Vagina (tissue), 2 donors: ENCODE results near the gene ESYT1. TPM values are rescaled to one million over a fixed set of nuclear protein-coding genes. Genes with fewer than 3 reads are reported as not detected.

Source experiments
- DNase-seq, 2 donors: peaks; one replicate each; pipeline ENCODE4 v3.0.0-alpha.2; 2017; ENCODE audit errors: extremely low spot score in 2 of 2
- H3K27ac ChIP-seq: fragments of 200-600 bp; sonication (generic); one replicate; pipeline ENCODE4 v1.5.1; 2019
- H3K27me3 ChIP-seq: fragments of 200-600 bp; sonication (generic); one replicate; pipeline ENCODE4 v1.5.1; 2019
- H3K36me3 ChIP-seq, 2 donors: fragments of 200-600 bp; sonication (generic); one replicate each; pipeline ENCODE4 v1.5.1; 2017 to 2019
- H3K4me1 ChIP-seq: fragments of 200-600 bp; sonication (generic); one replicate; pipeline ENCODE4 v1.5.1; 2019
- H3K4me3 ChIP-seq, 2 donors: fragments of 200-600 bp; sonication (generic); 1 replicate in 1 of 2; 2 replicates in 1 of 2; pipeline ENCODE4 v1.5.1; 2016 to 2019
- H3K9me3 ChIP-seq: fragments of 200-600 bp; sonication (generic); one replicate; pipeline ENCODE4 v1.5.1; 2019
- POLR2A ChIP-seq, 2 donors: fragments of 450-650 bp; IDR thresholded peaks; one replicate each; pipeline ENCODE4 v1.6.1; 2017; ENCODE audit warnings: antibody characterized with exemption in 2 of 2, mild to moderate bottlenecking in 2 of 2, moderate library complexity in 2 of 2
- POLR2AphosphoS5 ChIP-seq, 2 donors: sonication (generic); formaldehyde crosslinking; IDR thresholded peaks; one replicate each; pipeline ENCODE4 v1.9.0; 2017; ENCODE audit warnings: antibody characterized with exemption in 2 of 2, mild to moderate bottlenecking in 2 of 2, low read depth in 1 of 2; ENCODE audit not compliant: insufficient read depth in 1 of 2
- intact Hi-C: fragments of 100-400 bp; cut with DNase I; formaldehyde crosslinking; loops from one replicate; pipeline ENCODE4 v1.15.1; 2023
- total RNA-seq: library from RNA; depleted of rRNA; stranded (reverse); fragments of >200 nt; gene quantifications from one replicate; pipeline ENCODE4 v1.2.3, GENCODE V29; 2016
- TF ChIP-seq, protein P1 (sequence below), 3 experiments: fragments of 450-650 bp in 2 of 3; fragments of 200-600 bp in 1 of 3; sonication (generic) in 1 of 3; IDR thresholded peaks; one replicate each; pipeline ENCODE4 v1.5.1; 2017 to 2019; ENCODE audit warnings: antibody characterized with exemption in 3 of 3, mild to moderate bottlenecking in 2 of 3, moderate library complexity in 2 of 3

The ESYT1 gene
- total RNA-seq, 1 donor from 2014 or later: 140 TPM

DNA sequence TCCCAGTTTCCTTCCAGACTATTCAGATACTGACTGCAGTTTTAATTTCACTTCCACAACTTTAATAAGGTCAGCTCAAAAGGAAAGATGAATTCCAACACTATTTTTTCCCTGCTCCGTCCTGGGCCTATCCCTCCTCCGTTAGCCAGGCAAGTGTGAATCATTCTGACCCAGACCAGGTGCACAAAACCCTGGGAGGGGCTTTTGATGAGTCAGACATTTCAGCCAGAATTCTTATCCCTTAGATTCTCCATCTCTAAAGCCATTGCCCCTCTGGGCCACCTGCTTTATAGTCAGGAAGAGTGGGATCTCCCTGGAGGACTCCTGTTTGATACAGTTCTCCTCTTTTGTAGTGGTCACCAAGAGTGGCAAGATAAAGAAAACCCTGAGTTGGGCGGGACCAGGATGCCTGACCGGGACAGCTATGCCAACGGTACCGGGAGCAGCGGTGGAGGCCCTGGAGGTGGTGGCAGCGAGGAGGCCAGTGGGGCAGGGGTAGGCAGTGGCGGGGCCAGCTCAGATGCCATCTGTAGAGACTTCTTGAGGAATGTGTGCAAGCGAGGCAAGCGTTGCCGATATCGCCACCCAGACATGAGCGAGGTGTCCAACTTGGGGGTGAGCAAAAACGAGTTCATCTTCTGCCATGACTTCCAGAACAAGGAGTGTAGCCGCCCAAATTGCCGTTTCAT, 7.8 kb upstream of the ESYT1 start:
- no peak overlapping the region for H3K4me3 ChIP-seq
- intact Hi-C loops: loop anchor here (5.0 to 10.0 kb wide), 2 partner anchors 42 to 104 kb away; partner anchors contain the start of genes NABP2 and RNF41
- H3K4me1 ChIP-seq: peaks cover 15% of the 10 kb centered on the region
- TF ChIP-seq POLR2A (IDR thresholded peaks at IDR 0.05) (no peak), POLR2AphosphoS5 (IDR thresholded peaks at IDR 0.05; ENCODE audit: insufficient read depth in 1 of 2, low read depth in 1 of 2) (no peak)
- TF ChIP-seq, protein P1, sequence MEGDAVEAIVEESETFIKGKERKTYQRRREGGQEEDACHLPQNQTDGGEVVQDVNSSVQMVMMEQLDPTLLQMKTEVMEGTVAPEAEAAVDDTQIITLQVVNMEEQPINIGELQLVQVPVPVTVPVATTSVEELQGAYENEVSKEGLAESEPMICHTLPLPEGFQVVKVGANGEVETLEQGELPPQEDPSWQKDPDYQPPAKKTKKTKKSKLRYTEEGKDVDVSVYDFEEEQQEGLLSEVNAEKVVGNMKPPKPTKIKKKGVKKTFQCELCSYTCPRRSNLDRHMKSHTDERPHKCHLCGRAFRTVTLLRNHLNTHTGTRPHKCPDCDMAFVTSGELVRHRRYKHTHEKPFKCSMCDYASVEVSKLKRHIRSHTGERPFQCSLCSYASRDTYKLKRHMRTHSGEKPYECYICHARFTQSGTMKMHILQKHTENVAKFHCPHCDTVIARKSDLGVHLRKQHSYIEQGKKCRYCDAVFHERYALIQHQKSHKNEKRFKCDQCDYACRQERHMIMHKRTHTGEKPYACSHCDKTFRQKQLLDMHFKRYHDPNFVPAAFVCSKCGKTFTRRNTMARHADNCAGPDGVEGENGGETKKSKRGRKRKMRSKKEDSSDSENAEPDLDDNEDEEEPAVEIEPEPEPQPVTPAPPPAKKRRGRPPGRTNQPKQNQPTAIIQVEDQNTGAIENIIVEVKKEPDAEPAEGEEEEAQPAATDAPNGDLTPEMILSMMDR (IDR thresholded peaks at IDR 0.05): no peak
- H3K27ac ChIP-seq: peak overlapping the region; percentile 95
- H3K27me3 ChIP-seq: no peaks in the 10 kb centered on the region
- no peak for DNase-seq
- H3K36me3 ChIP-seq: peaks cover 0 to 13% of the 10 kb centered on the region in 2 donors
- no peaks in the 10 kb centered on the region for H3K9me3 ChIP-seq

DNA sequence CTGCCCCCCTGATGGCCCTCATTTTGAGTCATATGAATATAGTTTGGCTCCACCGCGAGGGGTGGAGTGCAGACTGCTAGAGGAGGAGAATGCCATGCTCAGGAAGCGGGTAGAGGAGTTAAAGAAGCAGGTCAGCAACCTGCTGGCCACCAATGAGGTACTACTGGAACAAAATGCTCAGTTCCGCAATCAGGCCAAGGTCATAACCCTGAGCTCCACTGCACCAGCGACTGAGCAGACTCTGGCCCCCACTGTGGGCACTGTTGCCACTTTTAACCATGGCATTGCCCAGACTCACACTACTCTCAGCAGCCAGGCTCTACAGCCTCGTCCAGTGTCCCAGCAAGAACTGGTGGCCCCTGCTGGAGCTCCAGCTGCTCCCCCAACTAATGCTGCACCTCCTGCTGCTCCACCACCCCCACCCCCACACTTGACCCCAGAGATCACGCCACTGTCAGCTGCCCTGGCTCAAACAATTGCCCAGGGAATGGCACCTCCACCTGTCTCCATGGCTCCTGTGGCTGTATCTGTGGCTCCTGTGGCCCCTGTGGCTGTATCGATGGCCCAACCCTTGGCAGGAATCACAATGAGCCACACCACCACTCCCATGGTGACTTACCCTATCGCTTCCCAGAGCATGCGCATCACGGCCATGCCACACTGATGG, 6.7 kb upstream of the ESYT1 start:
- Histone ChIP-seq H3K4me3 (no peak overlapping the region), H3K4me1 (peaks cover 22% of the 10 kb centered on the region), H3K27ac (peak overlapping the region; percentile 95), H3K9me3 (no peaks in the 10 kb centered on the region), H3K36me3 (peaks cover 0 to 13% of the 10 kb centered on the region in 2 donors), H3K27me3 (no peaks in the 10 kb centered on the region)
- TF ChIP-seq POLR2AphosphoS5 (IDR thresholded peaks at IDR 0.05; ENCODE audit: insufficient read depth in 1 of 2, low read depth in 1 of 2) (no peak), POLR2A (IDR thresholded peaks at IDR 0.05) (no peak)
- TF ChIP-seq, protein P1 (IDR thresholded peaks at IDR 0.05): no peak
- no peak for DNase-seq
- intact Hi-C loops: loop anchor here (5.0 to 10.0 kb wide), 2 partner anchors 41 to 103 kb away; partner anchors contain the start of genes NABP2 and RNF41

DNA sequence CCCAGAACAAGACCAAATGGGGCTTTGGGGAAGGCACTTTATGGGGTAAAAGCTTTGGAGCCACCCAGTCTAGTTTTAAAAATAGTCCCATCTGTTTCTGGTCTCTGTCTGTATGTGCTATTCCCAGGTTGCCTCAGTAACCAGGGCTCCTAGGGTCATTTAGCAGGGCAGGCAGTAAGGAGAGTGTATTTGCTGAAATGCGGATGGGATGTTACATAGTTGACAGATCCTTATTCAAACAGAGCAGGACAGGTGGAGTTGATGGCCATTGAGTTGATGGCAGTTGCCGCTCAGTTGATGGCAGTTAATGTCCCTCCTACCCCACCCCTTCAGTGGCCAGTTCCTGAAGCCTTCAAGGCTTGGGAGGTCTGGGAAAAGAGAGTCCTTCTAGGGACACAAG, 5.4 kb upstream of the ESYT1 start:
- no peaks in the 10 kb centered on the region for H3K27me3 ChIP-seq
- H3K4me3 ChIP-seq: no peak overlapping the region
- H3K36me3 ChIP-seq: peaks cover 0 to 13% of the 10 kb centered on the region in 2 donors
- no peaks in the 10 kb centered on the region for H3K9me3 ChIP-seq
- DNase-seq: no peak
- TF ChIP-seq POLR2AphosphoS5 (IDR thresholded peaks at IDR 0.05; ENCODE audit: insufficient read depth in 1 of 2, low read depth in 1 of 2) (no peak), POLR2A (IDR thresholded peaks at IDR 0.05) (no peak)
- TF ChIP-seq, protein P1 (IDR thresholded peaks at IDR 0.05): no peak
- H3K27ac ChIP-seq: no peak overlapping the region
- peaks cover 34% of the 10 kb centered on the region for H3K4me1 ChIP-seq
- intact Hi-C loops: loop anchor here (5.0 to 10.0 kb wide), 2 partner anchors 40 to 102 kb away; partner anchors contain the start of genes NABP2 and RNF41

DNA sequence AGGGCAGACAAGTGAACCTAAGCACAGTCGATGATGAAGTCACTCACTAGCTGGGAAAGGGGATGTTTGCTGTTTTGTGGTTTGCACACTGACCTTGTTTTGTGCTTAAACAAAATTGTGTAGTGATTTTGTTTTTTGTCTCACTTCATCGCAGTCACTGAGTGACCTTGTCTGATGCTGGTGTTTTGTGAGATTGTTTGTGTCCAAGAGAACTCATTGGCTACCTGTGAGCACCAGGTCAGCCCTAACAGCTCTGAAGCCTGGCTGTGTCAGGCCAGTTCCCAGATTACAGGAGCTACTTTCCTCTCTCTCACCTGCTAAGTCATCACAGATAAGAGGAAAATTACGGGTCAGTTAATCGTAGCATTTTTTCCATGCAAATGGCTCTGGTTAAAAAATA, 3.9 kb upstream of the ESYT1 start:
- Histone ChIP-seq H3K4me3 (no peak overlapping the region), H3K9me3 (no peaks in the 10 kb centered on the region), H3K27me3 (no peaks in the 10 kb centered on the region), H3K36me3 (peaks cover 0 to 13% of the 10 kb centered on the region in 2 donors), H3K4me1 (peaks cover 27% of the 10 kb centered on the region), H3K27ac (no peak overlapping the region)
- intact Hi-C loops: loop anchor here (5.0 to 10.0 kb wide), 2 partner anchors 38 to 101 kb away; partner anchors contain the start of genes NABP2 and RNF41
- TF ChIP-seq, protein P1 (IDR thresholded peaks at IDR 0.05): no peak
- TF ChIP-seq POLR2AphosphoS5 (IDR thresholded peaks at IDR 0.05; ENCODE audit: insufficient read depth in 1 of 2, low read depth in 1 of 2): no peak
- TF ChIP-seq POLR2A (IDR thresholded peaks at IDR 0.05): no peak
- no peak for DNase-seq
